Measurements from ENCODE around the gene CRB1. TPM values are rescaled to one million over a fixed set of nuclear protein-coding genes. Genes with fewer than 3 reads are reported as not detected.

Gene CRB1
- total and polyA plus RNA-seq, 9 of the 15 experiments (the other 6 are each of a cell fraction or from before 2014, with no cell fraction given), result 0.04 to 0.10 TPM; not detected in 7

- WGBS (ENCODE audit: insufficient coverage, low coverage, missing lambda C conversion rate), result 5% methylated on average over 1 of the region's 1 CpG
- Histone ChIP-seq H3K4me1 (replicated peaks in 1 of 2; ENCODE audit: control insufficient read depth in 2 of 2, insufficient read depth in 2 of 2, low read length in 2 of 2) (peaks cover 0 to 14% of the 10 kb centered on the region in 2 experiments; a peak in 1 of 5 replicates), H3K27me3 (ENCODE audit: control insufficient read depth in 2 of 2, insufficient read depth in 2 of 2, low read length in 2 of 2) (no peaks in the 10 kb centered on the region), H3K4me3 (no peak overlapping the region), H4K20me1 (replicated peaks; ENCODE audit: control insufficient read depth, insufficient read depth, low read length) (no peaks in the 10 kb centered on the region), H3K9me3 (replicated peaks; ENCODE audit: control insufficient read depth, insufficient read depth, low read depth, low read length) (no peaks in the 10 kb centered on the region), H3K27ac (ENCODE audit: extremely low read depth, low read depth, low read length) (no peak overlapping the region), H3K79me2 (ENCODE audit: control insufficient read depth, insufficient read depth, low read length) (no peaks in the 10 kb centered on the region), H3K9me1 (ENCODE audit: control insufficient read depth, insufficient read depth, low read length) (no peaks in the 10 kb centered on the region), H3K9ac (ENCODE audit: insufficient read depth in 1 of 2, low read depth in 2 of 2, low read length in 2 of 2) (no peak overlapping the region), H2AFZ (ENCODE audit: low read depth, low read length) (no peak overlapping the region), H3K4me2 (ENCODE audit: insufficient read depth, low read length) (no peak overlapping the region), H3K36me3 (ENCODE audit: control insufficient read depth, insufficient read depth, low read length) (no peaks in the 10 kb centered on the region)
- ATAC-seq (no peak), FAIRE-seq (no peak), DNase-seq (ENCODE audit: extremely low read depth in 1 of 4, low spot score in 3 of 4) (no peak)
- ChIA-PET CTCF (ENCODE audit: low intra/inter-chr PET ratio) (no interaction called here), POLR2A (interaction anchor here (1.3 to 1.9 kb wide), 2 partner anchors 9 to 36 kb away, joined by 3 to 10 read pairs; no protein-coding TSS in a partner anchor)
- intact Hi-C loops (cut with micrococcal nuclease), result no loop called here
- no peak for TF ChIP-seq SNAPC5 (CRISPR knock-in tag; IDR thresholded peaks at IDR 0.05)
- no peak for TF ChIP-seq FOXA3 (CRISPR knock-in tag; conservative IDR thresholded peaks at IDR 0.05 in 1 of 2, IDR thresholded peaks at IDR 0.05 in 1 of 2)
- no peak for TF ChIP-seq RBM22 (IDR thresholded peaks at IDR 0.05; ENCODE audit: low read depth, low read length, poor library complexity, severe bottlenecking)
- no peak for TF ChIP-seq FOXJ2 (tag; IDR thresholded peaks at IDR 0.05)
- no peak for TF ChIP-seq MIER1 (IDR thresholded peaks at IDR 0.05; ENCODE audit: low read depth)
- no peak for TF ChIP-seq KLF16 (IDR thresholded peaks at IDR 0.05)
- TF ChIP-seq NELFE (IDR thresholded peaks at IDR 0.05; ENCODE audit: insufficient read depth, insufficient read length), result no peak
- TF ChIP-seq ZBTB8A (IDR thresholded peaks at IDR 0.05; ENCODE audit: partially characterized antibody), result no peak
- no peak for TF ChIP-seq ZKSCAN8 (CRISPR knock-in tag; IDR thresholded peaks at IDR 0.05)
- TF ChIP-seq ZNF518B (CRISPR knock-in tag; IDR thresholded peaks at IDR 0.05), result no peak
- TF ChIP-seq RBM34 (IDR thresholded peaks at IDR 0.05; ENCODE audit: borderline replicate concordance, insufficient read depth, low read length), result no peak
- TF ChIP-seq ZNF77 (CRISPR knock-in tag; IDR thresholded peaks at IDR 0.05), result no peak
- TF ChIP-seq PHB2 (IDR thresholded peaks at IDR 0.05; ENCODE audit: low read depth), result no peak
- TF ChIP-seq DPF2 (IDR thresholded peaks at IDR 0.05), result no peak
- TF ChIP-seq NCOA2 (IDR thresholded peaks at IDR 0.05; ENCODE audit: partially characterized antibody in 2 of 2), result no peak
- TF ChIP-seq ZNF133 (CRISPR knock-in tag; IDR thresholded peaks at IDR 0.05), result no peak
- no peak for TF ChIP-seq ASH1L (IDR thresholded peaks at IDR 0.05; ENCODE audit: borderline replicate concordance, low read depth, partially characterized antibody)
- no peak for TF ChIP-seq FOS (IDR thresholded peaks at IDR 0.05; ENCODE audit: extremely low read depth, insufficient read length)
- no peak for TF ChIP-seq CHD2 (IDR thresholded peaks at IDR 0.05; ENCODE audit: low read depth, low read length)
- TF ChIP-seq SAFB (IDR thresholded peaks at IDR 0.05; ENCODE audit: borderline replicate concordance, low read depth, low read length), result no peak
- BruUV-seq (replicated peaks), result no TSS peak
- in situ Hi-C loops (cut with MboI), result no loop called here
Observed at GRCh38 chr1:197392541-197392940, 124.5 kb downstream of the CRB1 start.
